ENCODE results near the gene GPR17. TPM values are rescaled to one million over a fixed set of nuclear protein-coding genes. Genes with fewer than 3 reads are reported as not detected.

Gene GPR17
- total and polyA plus RNA-seq, 2 experiments from 2014 or later: 0.39 TPM; not detected in 1

DNA sequence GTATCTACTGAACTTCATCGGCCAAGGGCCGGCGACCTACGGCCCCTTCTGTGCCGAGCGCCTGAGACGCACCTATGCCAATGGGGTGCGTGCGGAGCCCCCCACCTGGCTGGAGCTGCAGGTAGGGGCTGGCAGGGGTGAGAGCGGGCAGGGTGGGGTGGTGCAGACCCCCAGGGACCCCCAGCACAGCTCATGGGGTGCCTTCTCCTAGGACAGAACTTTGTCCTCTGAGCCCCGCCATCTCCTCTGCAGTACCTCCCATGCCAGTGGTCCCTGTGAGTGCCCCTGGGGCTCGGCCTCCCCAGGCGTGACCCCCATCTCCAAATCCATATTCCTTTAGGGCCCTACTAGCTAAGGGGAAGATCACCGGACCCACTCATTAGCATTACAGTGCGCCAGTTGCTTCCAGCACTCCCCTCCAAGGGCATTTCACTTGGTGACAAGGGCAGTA is 23.9 kb upstream of the GPR17 start:
- Histone ChIP-seq H3K27ac (no peak overlapping the region), H3K4me2 (no peak overlapping the region), H3K36me3 (replicated peaks; ENCODE audit: insufficient read depth, low read depth) (no peaks in the 10 kb centered on the region), H3K27me3 (no peaks in the 10 kb centered on the region), H3K9me3 (ENCODE audit: low read depth) (no peaks in the 10 kb centered on the region), H3K4me3 (no peak overlapping the region), H3K4me1 (ENCODE audit: insufficient read depth) (no peaks in the 10 kb centered on the region), H3K79me2 (no peaks in the 10 kb centered on the region), H3K9me2 (replicated peaks; ENCODE audit: insufficient read depth) (no peaks in the 10 kb centered on the region), H4K20me1 (ENCODE audit: insufficient read depth, poor library complexity, severe bottlenecking) (no peaks in the 10 kb centered on the region), H2AFZ (no peak overlapping the region)
- 93% methylated on average over 12 of the region's 15 CpGs for WGBS (ENCODE audit: low lambda C conversion rate, missing lambda C conversion rate)
- no peak for DNase-seq (ENCODE audit: low spot score)
- TF ChIP-seq EZH2phosphoT487 (IDR thresholded peaks at IDR 0.05; ENCODE audit: low read depth, severe bottlenecking, unreplicated experiment) (no peak), EZH2 (IDR thresholded peaks at IDR 0.05; ENCODE audit: borderline replicate concordance) (no peak)
- TF ChIP-seq, protein P1, sequence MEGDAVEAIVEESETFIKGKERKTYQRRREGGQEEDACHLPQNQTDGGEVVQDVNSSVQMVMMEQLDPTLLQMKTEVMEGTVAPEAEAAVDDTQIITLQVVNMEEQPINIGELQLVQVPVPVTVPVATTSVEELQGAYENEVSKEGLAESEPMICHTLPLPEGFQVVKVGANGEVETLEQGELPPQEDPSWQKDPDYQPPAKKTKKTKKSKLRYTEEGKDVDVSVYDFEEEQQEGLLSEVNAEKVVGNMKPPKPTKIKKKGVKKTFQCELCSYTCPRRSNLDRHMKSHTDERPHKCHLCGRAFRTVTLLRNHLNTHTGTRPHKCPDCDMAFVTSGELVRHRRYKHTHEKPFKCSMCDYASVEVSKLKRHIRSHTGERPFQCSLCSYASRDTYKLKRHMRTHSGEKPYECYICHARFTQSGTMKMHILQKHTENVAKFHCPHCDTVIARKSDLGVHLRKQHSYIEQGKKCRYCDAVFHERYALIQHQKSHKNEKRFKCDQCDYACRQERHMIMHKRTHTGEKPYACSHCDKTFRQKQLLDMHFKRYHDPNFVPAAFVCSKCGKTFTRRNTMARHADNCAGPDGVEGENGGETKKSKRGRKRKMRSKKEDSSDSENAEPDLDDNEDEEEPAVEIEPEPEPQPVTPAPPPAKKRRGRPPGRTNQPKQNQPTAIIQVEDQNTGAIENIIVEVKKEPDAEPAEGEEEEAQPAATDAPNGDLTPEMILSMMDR (IDR thresholded peaks at IDR 0.05; ENCODE audit: poor library complexity): no peak

DNA sequence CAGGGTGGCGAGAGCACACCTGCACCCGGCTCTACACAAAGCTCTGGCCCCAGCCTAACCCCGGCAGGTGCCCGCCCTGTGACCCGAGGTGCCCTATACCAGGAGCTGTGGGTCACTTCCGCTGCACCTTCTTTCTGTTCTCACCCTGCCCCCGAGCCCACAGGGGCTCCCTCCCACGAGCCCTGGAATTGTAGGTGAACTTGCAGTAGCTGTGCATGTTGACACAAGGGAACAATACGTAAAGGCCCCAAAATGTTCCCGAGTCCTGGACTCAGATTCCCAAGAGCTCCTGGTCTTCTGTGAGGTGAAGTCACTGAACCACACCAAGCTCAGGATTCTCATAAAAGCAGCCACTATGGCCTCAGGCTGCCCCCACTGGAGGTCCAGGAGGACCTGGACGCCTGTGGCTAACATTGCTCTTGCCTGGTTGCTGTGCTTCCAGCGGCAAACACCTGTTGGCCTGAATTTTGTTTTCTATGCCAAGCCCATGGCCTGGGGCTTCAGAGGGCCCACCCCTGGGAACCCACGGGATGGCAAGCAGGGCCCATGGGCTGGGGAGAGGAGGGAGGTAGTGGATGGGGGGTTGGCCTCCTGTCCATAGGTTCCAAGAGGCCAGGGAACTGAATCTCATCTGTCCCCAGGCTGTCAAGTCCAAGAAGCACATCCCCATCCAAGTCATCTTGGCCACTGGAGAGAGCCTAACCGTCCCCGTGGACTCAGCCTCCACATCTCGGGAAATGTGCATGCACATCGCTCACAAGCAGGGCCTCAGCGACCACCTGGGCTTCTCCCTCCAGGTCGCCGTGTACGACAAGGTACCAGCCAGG is 23.2 kb upstream of the GPR17 start:
- Histone ChIP-seq H3K9me3 (ENCODE audit: low read depth) (no peaks in the 10 kb centered on the region), H3K9me2 (replicated peaks; ENCODE audit: insufficient read depth) (no peaks in the 10 kb centered on the region), H3K4me2 (no peak overlapping the region), H3K4me3 (no peak overlapping the region), H3K4me1 (ENCODE audit: insufficient read depth) (no peaks in the 10 kb centered on the region), H3K79me2 (no peaks in the 10 kb centered on the region), H4K20me1 (ENCODE audit: insufficient read depth, poor library complexity, severe bottlenecking) (no peaks in the 10 kb centered on the region), H3K27ac (no peak overlapping the region), H3K27me3 (no peaks in the 10 kb centered on the region), H2AFZ (no peak overlapping the region), H3K36me3 (replicated peaks; ENCODE audit: insufficient read depth, low read depth) (no peaks in the 10 kb centered on the region)
- no peak for DNase-seq (ENCODE audit: low spot score)
- TF ChIP-seq EZH2 (IDR thresholded peaks at IDR 0.05; ENCODE audit: borderline replicate concordance): no peak
- TF ChIP-seq, protein P1 (IDR thresholded peaks at IDR 0.05; ENCODE audit: poor library complexity): no peak
- no peak for TF ChIP-seq EZH2phosphoT487 (IDR thresholded peaks at IDR 0.05; ENCODE audit: low read depth, severe bottlenecking, unreplicated experiment)
- WGBS (ENCODE audit: low lambda C conversion rate, missing lambda C conversion rate): 89% methylated on average over 21 of the region's 21 CpGs

DNA sequence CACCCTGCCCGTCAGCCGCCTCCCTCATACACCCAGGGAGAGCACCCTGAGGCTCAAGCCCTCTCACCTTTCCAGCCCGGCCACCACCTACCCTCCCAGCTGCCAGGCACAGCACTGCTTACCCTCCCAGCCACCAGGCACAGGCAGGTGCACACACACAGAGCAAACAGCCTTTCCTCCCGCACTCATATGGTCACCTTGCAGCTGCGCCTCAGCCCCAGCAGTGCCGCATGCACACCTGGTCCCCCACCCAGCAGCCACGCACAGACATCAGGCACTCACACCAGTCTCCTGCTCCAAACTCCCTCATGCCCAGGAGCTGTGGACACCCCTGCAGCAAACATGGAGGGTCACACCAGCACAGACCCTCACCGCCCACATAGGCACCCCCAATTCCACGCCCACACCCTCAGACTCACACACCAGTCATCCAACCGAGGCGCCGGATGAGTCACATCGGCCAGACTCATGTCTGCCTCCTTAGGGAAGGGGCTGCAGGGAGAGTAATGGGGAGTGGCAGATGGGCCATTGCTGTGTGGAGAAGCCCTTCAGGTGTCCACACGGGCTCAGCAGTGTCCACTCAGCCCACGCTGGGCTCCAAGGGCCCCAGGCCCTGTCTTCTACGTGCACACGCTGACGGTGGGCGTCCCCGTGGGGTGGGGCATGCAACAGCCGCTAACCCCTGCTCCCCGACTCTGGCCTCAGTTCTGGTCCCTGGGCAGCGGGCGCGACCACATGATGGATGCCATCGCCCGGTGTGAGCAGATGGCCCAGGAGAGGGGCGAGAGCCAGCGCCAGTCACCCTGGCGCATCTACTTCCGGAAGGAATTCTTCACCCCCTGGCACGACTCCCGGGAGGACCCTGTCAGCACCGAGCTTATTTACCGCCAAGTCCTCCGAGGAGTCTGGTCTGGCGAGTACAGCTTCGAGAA is 22.3 kb upstream of the GPR17 start:
- no peaks in the 10 kb centered on the region for H3K79me2 ChIP-seq
- no peak for DNase-seq (ENCODE audit: low spot score)
- H4K20me1 ChIP-seq (ENCODE audit: insufficient read depth, poor library complexity, severe bottlenecking): no peaks in the 10 kb centered on the region
- no peaks in the 10 kb centered on the region for H3K27me3 ChIP-seq
- H3K27ac ChIP-seq: no peak overlapping the region
- H3K36me3 ChIP-seq (replicated peaks; ENCODE audit: insufficient read depth, low read depth): no peaks in the 10 kb centered on the region
- H3K4me3 ChIP-seq: no peak overlapping the region
- H3K4me2 ChIP-seq: no peak overlapping the region
- H3K4me1 ChIP-seq (ENCODE audit: insufficient read depth): no peaks in the 10 kb centered on the region
- no peaks in the 10 kb centered on the region for H3K9me3 ChIP-seq (ENCODE audit: low read depth)
- 94% methylated on average over 33 of the region's 38 CpGs for WGBS (ENCODE audit: low lambda C conversion rate, missing lambda C conversion rate)
- TF ChIP-seq EZH2 (IDR thresholded peaks at IDR 0.05; ENCODE audit: borderline replicate concordance) (no peak), EZH2phosphoT487 (IDR thresholded peaks at IDR 0.05; ENCODE audit: low read depth, severe bottlenecking, unreplicated experiment) (no peak)
- TF ChIP-seq, protein P1 (IDR thresholded peaks at IDR 0.05; ENCODE audit: poor library complexity): no peak
- H3K9me2 ChIP-seq (replicated peaks; ENCODE audit: insufficient read depth): no peaks in the 10 kb centered on the region
- H2AFZ ChIP-seq: no peak overlapping the region
